Measurements from ENCODE around the gene ANO3. TPM values are rescaled to one million over a fixed set of nuclear protein-coding genes. Genes with fewer than 3 reads are reported as not detected.

ANO3 gene
- total and polyA plus RNA-seq, 2 of the 4 experiments (the other 2 are of a cell fraction) = 0.02 to 0.18 TPM

GRCh38 chr11:26410706-26411366, 78.9 kb downstream of the ANO3 start:
- Histone ChIP-seq H3K9me3 (ENCODE audit: control insufficient read depth, insufficient read depth, low read length) (no peaks in the 10 kb centered on the region), H3K27ac (ENCODE audit: insufficient read depth, low read length) (no peak overlapping the region), H4K8ac (ENCODE audit: low read depth in 2 of 2, low read length in 2 of 2) (no peak overlapping the region), H2AFZ (replicated peaks; ENCODE audit: low read length, poor library complexity) (no peak overlapping the region), H3K36me3 (ENCODE audit: control insufficient read depth, insufficient read depth, low read length) (no peaks in the 10 kb centered on the region), H3K4me2 (ENCODE audit: low read depth, low read length) (no peak overlapping the region), H2BK5ac (ENCODE audit: low read depth, low read length, poor library complexity, severe bottlenecking) (no peak overlapping the region), H3K27me3 (ENCODE audit: control insufficient read depth, insufficient read depth, low read length) (no peaks in the 10 kb centered on the region), H2BK120ac (ENCODE audit: low read depth, low read length) (no peak overlapping the region), H3K14ac (replicated peaks; ENCODE audit: low read depth, low read length) (no peak overlapping the region), H3K4me1 (ENCODE audit: control insufficient read depth, insufficient read depth, low read length) (no peaks in the 10 kb centered on the region), H3K23ac (ENCODE audit: low read depth, low read length) (no peak overlapping the region), H2BK15ac (ENCODE audit: low read depth, low read length) (no peak overlapping the region), H4K91ac (ENCODE audit: insufficient read depth, low read depth, low read length) (no peak overlapping the region), H2AK5ac (ENCODE audit: low read depth, low read length) (no peak overlapping the region), H2BK20ac (ENCODE audit: low read depth, low read length) (no peak overlapping the region), H3K9me1 (ENCODE audit: insufficient read depth, low read length) (no peaks in the 10 kb centered on the region), H3K9ac (ENCODE audit: low read depth, low read length) (no peak overlapping the region), H3K18ac (ENCODE audit: low read depth, low read length) (no peak overlapping the region), H3K4me3 (ENCODE audit: insufficient read depth, low read depth, low read length) (no peak overlapping the region), H2AK9ac (replicated peaks; ENCODE audit: low read depth, low read length, poor library complexity) (no peak overlapping the region), H3K4ac (ENCODE audit: low read depth, low read length) (no peak overlapping the region), H3K56ac (ENCODE audit: extremely low read depth, insufficient read depth, low read length) (no peak overlapping the region), H4K5ac (ENCODE audit: low read depth, low read length) (no peak overlapping the region), H4K20me1 (ENCODE audit: insufficient read depth, low read length) (no peaks in the 10 kb centered on the region), H3K79me1 (ENCODE audit: low read depth in 1 of 2, low read length in 2 of 2) (no peaks in the 10 kb centered on the region)
- ATAC-seq (ENCODE audit: low read depth) (no peak), DNase-seq (no peak)
- intact Hi-C loops (cut with micrococcal nuclease) (no loop called here), in situ Hi-C loops (cut with MboI; ENCODE audit: low sequenced_read_pairs) (no loop called here), dilution Hi-C loops (cut with HindIII; ENCODE audit: low sequenced_read_pairs, unreplicated experiment) (no loop called here)
- CTCF ChIA-PET = no interaction called here
- POLR2A ChIA-PET (ENCODE audit: unreplicated experiment) = no interaction called here
- no TSS peak for BruUV-seq (replicated peaks)
- peak; percentile 79 for TF ChIP-seq MAFK (IDR thresholded peaks at IDR 0.05; ENCODE audit: low read depth, low read length)
- TF ChIP-seq NFE2L2 (IDR thresholded peaks at IDR 0.05; ENCODE audit: low read depth, low read length) = no peak
- WGBS, 2 experiments (ENCODE audit: extremely low coverage in 2 of 2, insufficient read length in 1 of 2) = 42% methylated on average over 2 of the region's 5 CpGs; no CpG with 5 or more reads in 1 of the 2 experiments
